Mucosa of gallbladder (tissue), 1 donor: ENCODE results near the gene PIP5K1C. TPM values are rescaled to one million over a fixed set of nuclear protein-coding genes. Genes with fewer than 3 reads are reported as not detected.
A peak's percentile ranks its signal among the peaks of the same experiment; 100 is the strongest.

Source experiments
- DNase-seq: peaks from one replicate; pipeline ENCODE4 v3.0.0-alpha.2; 2020; ENCODE audit warnings: low spot score
- total RNA-seq: library from RNA; stranded (reverse); gene quantifications from one replicate; pipeline ENCODE4 v1.2.1, GENCODE V29; 2021
- donor health status: DM: no; HTN: no; CAD: no.

The PIP5K1C gene
- total RNA-seq, 1 donor from 2014 or later = 72.9 TPM

- no peak for DNase-seq
Measured at GRCh38 chr19:3611841-3612240, 88.4 kb downstream of the PIP5K1C start.

- no peak for DNase-seq
Measured at GRCh38 chr19:3610745-3611717, 89.2 kb downstream of the PIP5K1C start.

- no peak for DNase-seq
Measured at GRCh38 chr19:3609779-3610719, 90.2 kb downstream of the PIP5K1C start.

GRCh38 chr19:3608750-3609322, 91.4 kb downstream of the PIP5K1C start:
- no peak for DNase-seq

GRCh38 chr19:3608079-3608641, 92.1 kb downstream of the PIP5K1C start:
- no peak for DNase-seq

- no peak for DNase-seq
Measured at GRCh38 chr19:3607303-3608078, 92.8 kb downstream of the PIP5K1C start.

- DNase-seq = peak; percentile 56
Measured at GRCh38 chr19:3606690-3607289, 93.5 kb downstream of the PIP5K1C start, which contains the start of gene TBXA2R. TSS of gene TBXA2R (minus strand) at chr19:3606875. CDS start at chr19:3600634, 6,241 bp downstream.

GRCh38 chr19:3606174-3606689, 94.0 kb downstream of the PIP5K1C start:
- DNase-seq = peak; percentile 35

GRCh38 chr19:3605770-3606169, 94.5 kb downstream of the PIP5K1C start:
- DNase-seq = no peak

- DNase-seq = no peak
Measured at GRCh38 chr19:3605361-3605760, 94.9 kb downstream of the PIP5K1C start.

GRCh38 chr19:3604987-3605343, 95.3 kb downstream of the PIP5K1C start:
- DNase-seq = no peak

- DNase-seq = no peak
Measured at GRCh38 chr19:3604227-3604986, 95.9 kb downstream of the PIP5K1C start.

- no peak for DNase-seq
Measured at GRCh38 chr19:3603121-3603811, 97.0 kb downstream of the PIP5K1C start.

GRCh38 chr19:3601021-3601420, 99.2 kb downstream of the PIP5K1C start:
- no peak for DNase-seq

- DNase-seq = no peak
Measured at GRCh38 chr19:3599776-3600187, 100.5 kb downstream of the PIP5K1C start.

- no peak for DNase-seq
Measured at GRCh38 chr19:3595521-3596061, 104.7 kb downstream of the PIP5K1C start.

GRCh38 chr19:3593156-3593555, 107.1 kb downstream of the PIP5K1C start:
- DNase-seq = no peak

GRCh38 chr19:3591876-3592613, 108.2 kb downstream of the PIP5K1C start:
- DNase-seq = no peak
